ENCODE data around the gene SORCS3. TPM values are rescaled to one million over a fixed set of nuclear protein-coding genes. Genes with fewer than 3 reads are reported as not detected.
"Not testable (repeated sequence)": the region's sequence is repeated elsewhere in the genome, so short reads cannot be mapped to it uniquely, and the experiment has no call there.

The SORCS3 gene
- total RNA-seq, 1 experiment from 2014 or later = 0.03 TPM

DNA sequence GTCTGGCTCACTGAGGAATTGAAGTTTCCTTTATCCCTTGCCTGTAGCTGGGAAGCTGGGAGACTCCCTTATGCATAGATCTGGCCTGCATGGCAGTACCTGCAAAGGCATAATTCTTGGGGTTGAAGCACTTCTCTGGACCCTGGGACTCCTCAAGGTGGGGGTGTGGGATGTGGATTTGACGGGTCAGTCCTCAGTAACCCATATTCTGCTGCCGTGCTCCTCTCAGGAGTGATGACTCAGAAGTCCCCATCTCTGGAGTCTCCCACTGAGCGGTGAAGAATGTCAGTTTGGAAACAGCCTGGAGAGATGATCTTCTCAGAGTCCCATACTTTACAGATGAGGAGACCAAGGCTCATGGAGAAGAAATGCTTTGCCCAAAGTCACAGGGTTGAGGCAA is 49.0 kb downstream of the SORCS3 start:
- Histone ChIP-seq H3K27me3 (ENCODE audit: control insufficient read depth, insufficient read depth, low read length) (no peaks in the 10 kb centered on the region; the same call in 1 of the 2 replicates), H3K4me3 (ENCODE audit: insufficient read depth, low read depth, low read length) (no peak overlapping the region), H3K36me3 (replicated peaks; ENCODE audit: control insufficient read depth, insufficient read depth, low read length) (no peaks in the 10 kb centered on the region)
- DNase-seq = no peak

DNA sequence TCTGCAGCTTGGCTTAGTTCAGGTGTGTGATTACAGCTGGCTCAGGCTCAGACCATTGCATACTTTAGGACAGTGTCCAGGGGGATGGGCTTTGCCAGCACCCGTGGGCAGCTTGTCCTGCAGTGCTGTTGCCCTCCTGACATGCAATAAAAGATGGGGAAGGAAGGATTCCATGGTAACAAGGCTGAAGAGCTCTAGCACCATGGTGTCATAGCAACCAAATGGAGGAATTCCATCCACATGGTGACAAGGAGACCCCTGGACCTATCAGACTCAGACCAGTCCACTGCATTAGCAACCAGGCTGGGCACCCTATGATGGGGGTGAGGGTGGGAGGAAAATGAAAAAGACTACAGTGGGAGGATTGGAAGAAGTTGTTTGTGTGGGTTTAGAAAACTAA is 49.9 kb downstream of the SORCS3 start:
- no peak for DNase-seq
- H3K27me3 ChIP-seq (ENCODE audit: control insufficient read depth, insufficient read depth, low read length) = no peaks in the 10 kb centered on the region; the same call in 1 of the 2 replicates
- no peaks in the 10 kb centered on the region for H3K36me3 ChIP-seq (replicated peaks; ENCODE audit: control insufficient read depth, insufficient read depth, low read length)
- no peak overlapping the region for H3K4me3 ChIP-seq (ENCODE audit: insufficient read depth, low read depth, low read length)

DNA sequence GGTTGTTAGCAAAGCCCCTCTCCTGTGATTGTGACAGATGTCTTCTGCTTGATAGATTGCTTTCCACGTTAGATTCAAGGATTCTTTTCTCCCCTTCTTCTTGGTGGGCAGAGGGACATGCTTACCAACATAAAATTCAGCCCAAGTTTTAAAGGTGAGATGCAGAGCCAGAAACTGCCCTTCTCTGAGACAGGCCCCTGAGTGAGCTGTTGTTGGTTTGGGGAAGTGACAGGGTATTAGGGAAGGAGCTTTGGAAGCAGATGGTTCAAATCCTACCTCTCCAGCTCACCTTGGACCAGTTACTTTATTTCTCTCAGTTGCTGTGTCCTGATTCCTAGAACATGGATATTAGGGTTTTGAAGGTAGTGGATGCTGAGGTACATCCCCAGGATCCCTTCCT is 53.0 kb downstream of the SORCS3 start:
- no peaks in the 10 kb centered on the region for H3K36me3 ChIP-seq (replicated peaks; ENCODE audit: control insufficient read depth, insufficient read depth, low read length)
- no peak overlapping the region for H3K4me3 ChIP-seq (ENCODE audit: insufficient read depth, low read depth, low read length)
- DNase-seq = no peak
- no peaks in the 10 kb centered on the region; the same call in 1 of the 2 replicates for H3K27me3 ChIP-seq (ENCODE audit: control insufficient read depth, insufficient read depth, low read length)

DNA sequence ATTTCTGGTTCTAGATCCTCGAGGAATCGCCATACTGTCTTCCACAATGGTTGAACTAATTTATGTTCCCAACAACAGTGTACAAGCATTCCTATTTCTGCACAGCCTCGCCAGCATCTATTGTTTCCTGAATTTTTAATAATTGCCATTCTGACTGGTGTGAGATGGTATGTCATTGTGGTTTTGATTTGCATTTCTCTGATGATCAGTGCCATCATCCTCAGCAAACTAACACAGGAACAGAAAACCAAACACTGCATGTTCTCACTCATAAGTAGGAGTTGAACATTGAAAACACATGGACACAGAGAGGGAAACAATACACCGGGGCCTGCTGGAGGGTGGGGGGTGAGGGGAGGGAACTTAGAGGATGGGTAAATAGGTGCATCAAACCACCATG is 62.2 kb downstream of the SORCS3 start:
- not testable (repeated sequence) for H3K36me3 ChIP-seq (replicated peaks; ENCODE audit: control insufficient read depth, insufficient read depth, low read length); DNase-seq; H3K27me3 ChIP-seq (ENCODE audit: control insufficient read depth, insufficient read depth, low read length); H3K4me3 ChIP-seq (ENCODE audit: insufficient read depth, low read depth, low read length)

DNA sequence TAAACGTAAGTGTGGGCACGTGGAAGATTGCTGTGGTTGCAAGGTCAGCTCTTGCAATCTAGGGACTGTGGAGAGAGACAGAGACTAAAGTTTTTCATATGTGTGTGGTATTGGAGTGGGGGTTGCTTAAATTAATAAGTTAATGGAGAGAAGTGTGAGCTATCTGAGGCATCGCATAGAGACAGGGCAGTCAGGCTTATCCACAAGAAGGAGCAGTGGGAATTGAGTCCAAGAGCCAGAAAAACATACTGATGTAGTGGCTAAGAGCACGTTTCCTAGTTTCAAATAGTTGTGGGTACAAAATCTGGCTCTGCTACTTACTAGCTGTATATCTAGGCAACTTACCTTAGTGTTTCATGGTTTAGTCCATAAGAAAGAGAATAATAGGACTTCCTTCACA is 65.8 kb downstream of the SORCS3 start:
- no peaks in the 10 kb centered on the region for H3K36me3 ChIP-seq (replicated peaks; ENCODE audit: control insufficient read depth, insufficient read depth, low read length)
- H3K27me3 ChIP-seq (ENCODE audit: control insufficient read depth, insufficient read depth, low read length) = no peaks in the 10 kb centered on the region
- no peak overlapping the region for H3K4me3 ChIP-seq (ENCODE audit: insufficient read depth, low read depth, low read length)
- no peak for DNase-seq

DNA sequence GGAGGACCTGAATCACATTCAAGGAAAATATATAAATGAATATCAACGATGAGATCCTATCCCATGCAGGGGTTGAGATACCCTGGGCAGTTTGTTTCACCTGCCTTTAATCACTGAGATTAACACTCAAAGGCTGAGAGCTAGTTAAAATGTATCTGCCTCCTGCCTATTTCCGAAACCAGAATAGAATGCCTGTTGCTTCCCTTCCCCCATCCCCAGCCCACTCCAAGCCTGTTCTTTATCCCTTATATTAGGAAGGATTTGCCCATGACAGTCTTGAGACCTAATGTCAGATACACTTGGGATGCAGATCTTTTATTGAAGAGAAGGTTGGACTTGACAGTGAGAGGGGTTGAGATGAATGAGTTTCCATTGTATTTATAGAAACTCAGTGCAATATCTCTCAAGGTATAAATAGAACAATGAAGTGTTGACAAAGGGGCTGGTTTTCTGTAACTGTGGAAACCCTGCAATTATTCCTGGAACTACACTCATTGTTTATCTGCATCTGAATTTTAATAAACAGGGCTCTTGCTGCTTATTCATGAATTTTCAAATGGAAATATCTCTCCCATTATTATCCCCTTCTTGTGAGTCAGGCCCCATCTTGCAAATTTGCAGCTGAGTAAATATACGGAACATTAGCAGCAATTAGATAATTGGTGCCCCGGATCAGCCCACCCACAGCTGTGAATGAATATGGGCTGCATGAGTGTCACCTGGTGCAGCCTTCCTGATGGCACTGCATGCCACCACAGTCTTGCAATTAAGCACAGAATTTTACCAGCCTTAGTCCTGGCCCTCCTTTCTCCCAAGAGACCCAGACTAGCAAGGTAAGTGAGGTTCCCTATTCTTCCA is 66.7 kb downstream of the SORCS3 start:
- H3K4me3 ChIP-seq (ENCODE audit: insufficient read depth, low read depth, low read length) = no peak overlapping the region
- H3K36me3 ChIP-seq (replicated peaks; ENCODE audit: control insufficient read depth, insufficient read depth, low read length) = no peaks in the 10 kb centered on the region
- DNase-seq = no peak
- no peaks in the 10 kb centered on the region for H3K27me3 ChIP-seq (ENCODE audit: control insufficient read depth, insufficient read depth, low read length)

DNA sequence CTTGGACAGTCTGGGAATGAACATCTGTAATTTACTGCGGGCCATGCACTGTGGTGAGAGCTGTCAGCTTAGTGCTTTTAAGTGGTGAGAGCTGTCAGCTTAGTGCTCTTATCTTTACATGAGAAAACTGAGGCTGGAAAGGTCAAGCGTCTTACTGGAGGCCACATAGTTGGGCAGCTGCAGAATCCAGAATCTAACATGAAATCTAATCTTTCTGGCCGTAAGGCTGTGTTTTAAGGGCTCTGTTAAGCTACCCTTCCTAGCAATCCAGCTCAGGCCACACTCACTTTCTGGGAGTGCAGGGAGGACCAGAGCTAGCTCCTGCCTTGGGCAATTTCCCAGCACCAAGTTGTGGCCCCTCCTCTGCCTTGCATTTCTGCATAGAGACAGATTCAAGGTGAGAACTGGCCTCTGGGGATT is 70.2 kb downstream of the SORCS3 start:
- no peak for DNase-seq
- H3K36me3 ChIP-seq (replicated peaks; ENCODE audit: control insufficient read depth, insufficient read depth, low read length) = no peaks in the 10 kb centered on the region
- H3K27me3 ChIP-seq (ENCODE audit: control insufficient read depth, insufficient read depth, low read length) = no peaks in the 10 kb centered on the region
- H3K4me3 ChIP-seq (ENCODE audit: insufficient read depth, low read depth, low read length) = no peak overlapping the region

DNA sequence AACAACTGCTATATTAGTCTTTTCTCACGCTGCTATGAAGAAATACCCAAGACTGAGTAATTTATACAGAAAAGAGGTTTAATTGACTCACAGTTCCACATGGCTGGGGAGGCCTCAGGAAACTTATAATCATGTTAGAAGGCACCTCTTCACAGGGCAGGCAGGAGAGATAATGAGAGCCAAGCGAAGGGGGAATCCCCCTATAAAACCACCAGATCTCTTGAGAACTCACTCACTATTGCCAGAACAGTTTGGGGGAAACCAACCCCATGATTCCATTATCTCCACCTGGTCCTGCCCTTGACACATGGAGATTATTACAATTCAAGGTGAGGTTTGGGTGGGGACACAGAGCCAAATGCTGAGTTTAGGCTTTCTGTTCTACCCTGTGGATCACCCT is 89.5 kb downstream of the SORCS3 start:
- H3K27me3 ChIP-seq (ENCODE audit: control insufficient read depth, insufficient read depth, low read length); H3K36me3 ChIP-seq (replicated peaks; ENCODE audit: control insufficient read depth, insufficient read depth, low read length); H3K4me3 ChIP-seq (ENCODE audit: insufficient read depth, low read depth, low read length); DNase-seq: not testable (repeated sequence)

DNA sequence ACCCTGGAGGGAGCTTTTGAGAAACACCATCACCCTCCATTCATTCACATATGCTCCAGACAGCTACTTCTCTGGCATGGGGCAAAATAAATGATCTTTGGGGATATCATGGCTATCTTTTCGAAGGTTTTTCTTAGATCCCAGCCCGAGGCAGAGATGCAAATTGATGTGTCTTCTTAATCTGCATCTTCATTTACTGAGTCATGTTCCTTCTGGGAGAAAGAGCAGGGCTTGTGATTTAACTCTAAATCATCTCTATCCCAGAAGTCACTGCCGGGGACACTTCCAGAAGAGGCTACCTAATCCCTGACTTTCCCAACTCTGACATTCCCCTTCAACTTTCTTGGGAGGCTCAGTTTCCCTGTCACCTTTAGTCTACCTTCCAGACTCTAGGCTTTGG is 90.1 kb downstream of the SORCS3 start:
- Histone ChIP-seq H3K4me3 (ENCODE audit: insufficient read depth, low read depth, low read length) (no peak overlapping the region), H3K27me3 (ENCODE audit: control insufficient read depth, insufficient read depth, low read length) (no peaks in the 10 kb centered on the region), H3K36me3 (replicated peaks; ENCODE audit: control insufficient read depth, insufficient read depth, low read length) (no peaks in the 10 kb centered on the region)
- DNase-seq = no peak

DNA sequence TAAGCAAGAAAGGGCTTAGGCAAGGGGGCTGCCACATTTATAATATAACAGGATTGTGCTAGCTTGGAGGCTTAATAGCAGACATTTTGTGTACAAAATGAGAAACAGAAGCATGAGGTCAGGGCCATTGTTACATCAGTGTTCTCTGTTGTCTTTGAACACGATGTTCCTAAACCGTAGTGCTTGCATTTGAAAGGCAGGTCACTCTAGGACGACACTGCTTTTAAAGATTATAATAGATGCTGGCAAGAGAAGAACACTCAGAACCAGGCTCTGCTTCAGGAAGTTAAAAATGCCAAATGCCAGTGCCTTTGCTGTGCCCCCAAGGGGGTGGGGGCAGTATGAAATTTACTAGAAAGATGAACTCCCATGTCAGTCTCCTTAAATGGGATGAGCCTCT is 91.1 kb downstream of the SORCS3 start:
- H3K27me3 ChIP-seq (ENCODE audit: control insufficient read depth, insufficient read depth, low read length) = no peaks in the 10 kb centered on the region
- no peak for DNase-seq
- no peaks in the 10 kb centered on the region for H3K36me3 ChIP-seq (replicated peaks; ENCODE audit: control insufficient read depth, insufficient read depth, low read length)

DNA sequence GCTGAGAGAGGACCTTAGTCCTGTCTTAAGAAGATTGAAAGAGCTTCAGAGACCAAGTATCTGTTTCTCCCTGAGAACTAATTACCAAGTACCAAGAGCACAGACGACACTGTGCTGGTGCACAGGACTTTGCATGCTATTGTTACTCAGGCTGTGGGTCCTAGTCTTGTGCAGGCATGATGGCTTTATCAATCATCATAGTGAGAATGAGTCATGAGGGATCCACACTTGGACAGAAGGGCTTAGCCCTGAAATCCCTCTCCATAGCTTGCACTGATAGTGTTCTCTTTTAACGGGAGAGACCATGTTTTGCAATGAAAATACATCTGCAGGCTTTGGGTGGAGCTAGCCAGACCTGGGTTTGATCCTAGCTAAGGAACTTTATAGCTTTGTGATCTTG is 93.3 kb downstream of the SORCS3 start:
- H3K4me3 ChIP-seq (ENCODE audit: insufficient read depth, low read depth, low read length) = no peak overlapping the region
- H3K27me3 ChIP-seq (ENCODE audit: control insufficient read depth, insufficient read depth, low read length) = no peaks in the 10 kb centered on the region

More for the DNA sequence above, 91.1 kb downstream of the SORCS3 start:
- H3K4me3 ChIP-seq (ENCODE audit: insufficient read depth, low read depth, low read length) = no peak overlapping the region

DNA sequence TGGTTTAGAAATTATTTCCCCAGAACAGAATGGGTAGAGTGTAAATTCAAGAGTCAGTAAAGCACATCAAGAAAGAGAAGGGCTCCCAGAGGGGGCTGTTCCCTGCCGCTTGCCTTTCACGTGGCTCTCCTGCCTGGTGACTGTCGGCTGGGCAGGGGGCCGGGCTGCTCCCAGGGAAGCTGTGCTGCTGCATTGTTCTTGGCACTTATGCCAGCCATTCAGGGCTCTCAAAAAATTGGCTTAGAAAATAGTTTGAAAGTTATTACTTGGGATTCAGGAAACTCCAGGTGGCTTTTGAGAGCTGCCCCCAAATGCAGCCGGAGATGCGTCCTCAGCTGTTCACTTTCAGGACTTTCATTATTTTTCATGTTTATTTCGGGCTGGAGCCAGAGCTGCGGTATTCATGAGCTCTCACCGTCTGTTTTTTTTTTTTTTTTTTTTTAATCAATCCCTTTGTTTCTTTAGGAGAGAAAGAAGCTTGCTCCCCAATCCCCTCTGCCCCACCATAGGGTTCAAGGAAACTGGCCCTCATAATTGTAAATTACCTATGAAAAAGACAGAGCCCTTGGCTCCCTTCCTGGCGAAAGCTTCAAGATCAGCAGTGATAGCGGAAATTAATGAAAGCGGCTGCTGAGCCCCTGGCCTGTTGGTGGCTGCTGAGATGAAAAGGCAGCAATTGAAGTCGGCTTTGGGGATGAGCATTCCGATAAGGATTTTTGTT is 94.1 kb downstream of the SORCS3 start:
- DNase-seq = peak; percentile 71
- Histone ChIP-seq H3K36me3 (replicated peaks; ENCODE audit: control insufficient read depth, insufficient read depth, low read length) (no peaks in the 10 kb centered on the region), H3K27me3 (ENCODE audit: control insufficient read depth, insufficient read depth, low read length) (no peaks in the 10 kb centered on the region), H3K4me3 (ENCODE audit: insufficient read depth, low read depth, low read length) (no peak overlapping the region)

More for the DNA sequence above, 93.3 kb downstream of the SORCS3 start:
- DNase-seq = no peak
- H3K36me3 ChIP-seq (replicated peaks; ENCODE audit: control insufficient read depth, insufficient read depth, low read length) = no peaks in the 10 kb centered on the region

DNA sequence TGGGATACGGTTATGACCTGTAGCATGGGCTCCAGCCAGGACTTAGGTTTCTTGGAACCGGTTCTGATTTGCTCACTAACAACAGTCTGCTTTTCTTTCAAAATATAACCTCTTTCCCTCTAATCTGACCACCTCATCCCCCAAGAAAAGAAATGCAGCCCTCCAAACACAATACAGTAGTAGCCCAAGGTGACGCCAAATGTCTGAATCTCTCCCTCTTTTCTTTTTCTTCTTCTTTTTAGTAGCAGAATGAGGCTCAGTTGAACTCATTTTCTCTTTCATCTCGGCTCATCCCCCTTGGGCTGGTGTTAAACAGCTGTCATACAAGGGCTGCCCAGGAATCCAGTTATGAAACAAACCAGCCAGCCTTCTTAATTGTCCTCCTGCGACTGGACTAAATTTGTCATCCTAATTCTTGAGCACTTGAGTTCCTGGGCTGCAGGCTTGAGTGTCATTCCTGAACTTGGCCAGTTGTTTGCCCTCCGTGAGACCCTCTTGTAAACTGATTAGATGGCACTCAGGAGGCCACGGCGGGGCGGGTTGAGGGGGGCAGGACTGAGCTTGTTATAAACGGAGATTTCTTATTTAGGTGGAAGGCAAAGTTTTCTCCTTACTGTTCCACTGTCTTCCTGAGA is 94.8 kb downstream of the SORCS3 start:
- DNase-seq = no peak
- Histone ChIP-seq H3K36me3 (replicated peaks; ENCODE audit: control insufficient read depth, insufficient read depth, low read length) (no peaks in the 10 kb centered on the region), H3K27me3 (ENCODE audit: control insufficient read depth, insufficient read depth, low read length) (no peaks in the 10 kb centered on the region), H3K4me3 (ENCODE audit: insufficient read depth, low read depth, low read length) (no peak overlapping the region)

DNA sequence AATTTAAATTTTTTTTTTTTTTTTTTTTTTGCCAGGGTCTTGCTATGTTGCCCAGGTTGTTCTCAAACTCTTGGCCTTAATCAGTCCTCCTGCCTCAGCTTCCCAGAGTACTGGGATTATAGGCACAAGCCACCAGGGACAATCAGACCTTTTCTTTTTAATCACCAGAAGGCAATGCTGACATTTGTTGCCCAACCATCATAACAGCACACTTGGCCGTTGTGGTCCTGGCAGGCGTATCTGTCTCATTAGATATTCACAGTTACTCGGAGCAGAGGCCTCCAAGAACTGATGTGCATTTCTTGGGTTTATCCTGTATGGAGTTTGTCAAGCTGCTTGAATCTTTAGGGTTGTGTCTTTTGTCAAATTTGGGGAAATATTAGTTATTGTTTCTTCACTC is 100.0 kb downstream of the SORCS3 start:
- Histone ChIP-seq H3K4me3 (ENCODE audit: insufficient read depth, low read depth, low read length) (no peak overlapping the region), H3K36me3 (replicated peaks; ENCODE audit: control insufficient read depth, insufficient read depth, low read length) (no peaks in the 10 kb centered on the region), H3K27me3 (ENCODE audit: control insufficient read depth, insufficient read depth, low read length) (no peaks in the 10 kb centered on the region)
- DNase-seq = no peak

DNA sequence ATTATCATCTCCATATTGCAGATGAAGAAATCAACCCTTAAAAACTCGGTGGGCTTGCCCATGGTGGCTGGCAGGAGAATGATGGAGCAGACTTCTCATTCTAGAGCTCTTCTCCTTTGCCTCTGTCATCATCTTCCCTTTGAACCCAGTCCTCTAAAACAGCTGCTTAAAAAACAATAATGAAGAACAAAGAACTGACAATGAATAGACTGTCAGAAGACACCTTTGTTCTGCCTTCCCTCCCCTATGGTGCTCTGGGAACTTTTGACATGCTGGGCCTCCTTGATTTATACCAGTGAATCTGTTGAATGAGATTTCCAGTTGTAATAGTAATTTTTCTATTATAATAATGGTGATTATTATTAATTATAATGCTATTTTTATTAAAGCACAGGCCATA is 103.0 kb downstream of the SORCS3 start:
- no peak overlapping the region for H3K4me3 ChIP-seq (ENCODE audit: insufficient read depth, low read depth, low read length)
- no peak for DNase-seq
- H3K36me3 ChIP-seq (replicated peaks; ENCODE audit: control insufficient read depth, insufficient read depth, low read length) = no peaks in the 10 kb centered on the region
- H3K27me3 ChIP-seq (ENCODE audit: control insufficient read depth, insufficient read depth, low read length) = no peaks in the 10 kb centered on the region

All from H7 (cell line).